Posterior vena cava (tissue), 2 donors: ENCODE measurements around the gene DNAH6. TPM values are rescaled to one million over a fixed set of nuclear protein-coding genes. Genes with fewer than 3 reads are reported as not detected.
A peak's percentile ranks its signal among the peaks of the same experiment; 100 is the strongest.

ENCODE experiments used
- DNase-seq: peaks from one replicate; pipeline ENCODE4 v3.0.0-alpha.2; 2020; ENCODE audit warnings: low spot score
- intact Hi-C, 2 donors: fragments of 100-400 bp; cut with DNase I; formaldehyde crosslinking; loops; one replicate each; pipeline versions ENCODE4 v1.14.1 to v1.14.2; 2022 to 2023
- total RNA-seq, 2 donors: library from RNA; stranded (reverse); fragmentation: NEBNext Ultra II Directional; extraction: Animal tissue kit (Norgen Biotek cat#: 25700); gene quantifications; one replicate each; pipeline ENCODE4 v1.2.1, GENCODE V29; 2021
- donor health status: DM: yes; HTN: yes; CAD: no.
- donor health status: DM: yes; HTN: yes; CAD: no.

The DNAH6 gene
- total RNA-seq, 2 donors from 2014 or later, result 0.24 to 0.46 TPM

DNA sequence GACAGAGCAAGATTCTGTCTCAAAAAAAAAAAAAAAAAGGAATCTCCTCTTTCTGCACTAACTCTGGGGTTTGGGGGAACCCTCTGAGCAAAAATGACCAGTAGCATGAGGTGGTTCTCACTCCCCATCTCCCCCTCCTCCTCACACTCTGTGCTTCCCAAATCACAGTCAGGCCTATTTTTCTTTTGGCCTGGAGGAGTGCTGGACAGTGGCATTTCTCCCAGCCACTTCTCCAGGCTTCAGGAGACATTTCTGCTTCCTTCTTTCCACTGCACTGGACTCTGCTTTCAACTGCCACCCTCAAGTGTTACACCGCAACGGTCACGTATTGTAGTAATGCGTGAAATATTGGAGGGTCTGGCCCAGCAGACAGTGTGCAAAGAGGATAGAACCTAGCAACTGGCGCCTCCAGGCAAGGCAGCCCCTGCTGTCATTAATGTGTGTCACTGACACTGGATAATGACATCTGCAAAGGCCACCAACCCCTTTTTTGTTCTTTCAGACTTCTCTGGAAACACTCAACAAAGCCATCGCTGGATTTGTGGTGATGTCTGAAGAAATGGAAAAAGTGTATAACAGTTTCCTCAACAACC is 295.6 kb downstream of the DNAH6 start:
- intact Hi-C loops, result no loop called here
- no peak for DNase-seq

DNA sequence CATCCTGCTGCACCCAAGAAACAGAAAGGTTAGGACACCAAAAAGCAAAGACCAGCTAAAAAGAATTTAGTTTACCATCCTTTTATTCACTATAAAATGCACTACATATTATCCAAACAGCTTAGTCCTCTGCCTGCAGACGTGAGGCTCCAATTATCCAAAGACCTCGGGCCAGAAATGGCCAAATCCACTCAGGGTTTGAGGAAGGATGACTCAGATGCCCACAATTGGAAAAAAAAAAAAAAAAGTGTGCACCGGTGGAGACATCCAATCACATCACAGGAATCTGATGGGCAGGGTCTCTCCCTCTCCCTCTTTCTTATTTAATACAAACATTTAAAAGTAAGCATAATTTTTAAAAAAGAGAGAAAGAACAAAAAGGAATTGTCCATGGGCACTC is 298.8 kb downstream of the DNAH6 start:
- intact Hi-C loops, result no loop called here

DNA sequence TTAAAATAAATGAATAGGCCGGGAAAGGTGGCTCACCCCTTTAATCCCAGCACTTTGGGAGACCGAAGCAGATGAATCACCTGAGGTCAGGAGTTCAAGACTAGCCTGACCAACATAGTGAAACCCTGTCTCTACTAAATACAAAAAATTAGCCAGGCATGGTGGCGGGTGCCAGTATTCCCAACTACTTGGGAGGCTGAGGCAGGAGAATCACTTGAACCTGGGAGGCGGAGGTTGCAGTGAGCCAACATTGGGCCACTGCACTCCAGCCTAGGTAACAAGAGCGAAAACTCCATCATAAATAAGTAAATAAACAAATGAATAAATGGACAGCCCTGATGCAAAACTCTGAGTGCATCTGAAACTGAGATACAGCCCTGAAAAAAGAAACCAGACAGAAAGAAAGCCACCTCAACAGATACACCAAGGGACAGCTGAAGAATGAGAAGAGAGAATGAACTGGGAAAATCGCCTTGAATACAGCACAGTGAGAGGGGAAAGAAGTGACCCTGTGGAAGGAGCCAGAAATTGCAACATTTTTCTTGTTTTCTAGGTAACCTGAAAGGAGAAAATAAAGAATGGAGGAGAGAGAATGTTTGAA is 300.2 kb downstream of the DNAH6 start:
- intact Hi-C loops, result no loop called here

More for the DNA sequence above, 298.8 kb downstream of the DNAH6 start:
- no peak for DNase-seq

DNA sequence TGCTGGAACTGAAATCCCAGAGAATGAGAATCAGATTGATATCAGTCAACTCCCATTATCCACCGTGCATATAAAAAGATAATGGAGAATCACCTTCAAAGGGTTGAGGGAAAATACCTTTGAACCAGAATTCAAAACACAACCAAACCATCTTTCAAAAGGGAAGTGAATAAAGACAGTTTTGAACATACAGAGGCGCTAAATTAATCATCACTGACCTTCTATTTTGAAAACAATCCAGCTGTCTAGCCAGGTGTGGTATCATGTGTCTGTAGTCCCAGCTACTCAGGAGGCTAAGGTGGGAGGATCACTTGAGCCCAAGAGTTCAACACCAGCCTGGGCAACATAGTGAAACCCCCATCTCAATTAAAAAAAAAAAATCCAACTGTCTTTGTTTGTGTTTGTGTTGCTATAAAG is 300.9 kb downstream of the DNAH6 start:
- no peak for DNase-seq
- intact Hi-C loops, result no loop called here

More for the DNA sequence above, 300.2 kb downstream of the DNAH6 start:
- no peak for DNase-seq

DNA sequence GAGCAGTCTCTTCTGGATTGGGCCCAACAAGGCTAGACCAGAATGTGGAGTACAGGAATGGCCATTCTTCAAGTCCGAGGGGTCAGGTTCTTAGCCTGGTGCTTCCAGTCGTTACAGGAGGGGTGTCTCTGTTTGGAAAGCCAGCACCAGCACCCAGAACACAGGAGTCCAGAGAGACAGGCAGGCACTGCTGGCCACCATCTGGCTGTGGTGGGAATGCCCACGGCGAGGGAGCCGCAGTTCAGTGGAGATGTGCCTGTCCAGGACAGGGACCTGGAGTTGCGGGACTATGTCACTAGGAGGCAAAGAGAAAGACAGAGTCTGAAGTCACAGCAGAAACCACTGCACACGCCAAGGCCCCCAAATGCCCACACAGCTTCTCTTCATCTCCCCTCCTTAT is 305.5 kb downstream of the DNAH6 start:
- intact Hi-C loops, result no loop called here
- DNase-seq, result no peak

DNA sequence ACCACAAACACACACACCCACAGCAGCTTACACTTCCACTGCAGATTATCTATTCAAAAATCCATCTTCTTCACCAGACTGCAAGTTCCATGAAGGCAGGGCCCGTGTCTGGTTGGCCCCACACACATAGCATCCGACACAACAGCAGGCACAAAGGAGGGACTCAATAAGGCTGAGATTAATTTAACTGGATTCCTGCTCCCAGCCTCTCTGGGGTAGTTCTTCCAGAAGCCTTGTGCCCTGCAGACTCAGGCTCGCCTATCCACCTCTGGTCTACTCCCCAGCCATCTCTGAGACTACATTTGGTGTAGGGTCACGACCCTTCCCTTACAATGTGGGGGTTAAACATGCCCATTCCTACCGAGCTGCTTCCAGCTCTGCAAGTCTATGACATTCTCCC is 306.9 kb downstream of the DNAH6 start:
- intact Hi-C loops, result no loop called here
- DNase-seq, result no peak

DNA sequence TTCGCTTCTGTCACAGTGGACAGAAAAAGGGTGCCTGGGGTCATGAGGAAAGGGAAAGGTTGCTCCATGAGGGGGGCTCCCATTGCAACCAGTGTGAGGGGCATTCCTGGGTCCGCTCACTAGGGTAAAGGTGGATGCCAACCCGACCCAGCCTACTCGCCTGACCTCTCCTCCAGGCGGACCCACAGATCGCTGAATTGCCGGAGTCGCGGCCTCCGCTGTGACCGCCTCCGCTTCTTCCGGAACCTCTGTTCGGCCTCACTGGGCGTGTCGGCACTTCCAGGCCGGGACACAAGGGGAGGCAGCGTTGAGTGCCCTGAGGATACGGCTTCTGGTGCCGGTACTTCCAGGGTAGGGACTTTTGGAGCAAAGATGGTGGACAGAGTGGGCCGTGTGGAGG is 307.5 kb downstream of the DNAH6 start:
- DNase-seq, result no peak
- intact Hi-C loops, result no loop called here

DNA sequence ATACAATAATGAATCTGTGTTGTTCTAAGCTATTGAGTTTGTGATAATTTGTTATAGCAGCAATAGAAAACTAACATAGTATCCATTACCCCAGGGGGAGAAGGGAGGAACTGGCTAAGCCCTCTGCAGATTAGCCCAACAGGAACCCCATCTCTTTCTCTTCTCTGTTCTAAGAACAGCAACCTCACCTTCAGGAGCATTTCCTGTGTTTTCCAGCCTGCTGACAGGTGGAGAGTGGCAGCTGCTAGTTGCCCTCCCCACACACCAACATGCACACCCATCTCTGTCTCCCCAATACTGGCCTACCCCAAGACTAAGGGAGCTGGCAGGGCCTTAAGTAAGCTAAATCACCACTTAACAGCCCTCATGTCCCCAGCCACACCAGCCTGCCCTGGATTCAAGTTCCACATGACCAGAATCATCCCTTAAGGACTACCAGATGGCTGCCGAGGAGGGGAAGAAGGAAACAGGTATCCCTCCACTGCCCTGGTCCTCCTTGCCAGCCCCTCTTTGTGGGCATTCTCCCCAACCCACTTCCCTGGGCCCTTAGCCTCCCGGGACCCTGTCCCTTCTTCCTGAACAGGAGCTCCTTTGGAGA is 311.8 kb downstream of the DNAH6 start:
- intact Hi-C loops, result no loop called here

DNA sequence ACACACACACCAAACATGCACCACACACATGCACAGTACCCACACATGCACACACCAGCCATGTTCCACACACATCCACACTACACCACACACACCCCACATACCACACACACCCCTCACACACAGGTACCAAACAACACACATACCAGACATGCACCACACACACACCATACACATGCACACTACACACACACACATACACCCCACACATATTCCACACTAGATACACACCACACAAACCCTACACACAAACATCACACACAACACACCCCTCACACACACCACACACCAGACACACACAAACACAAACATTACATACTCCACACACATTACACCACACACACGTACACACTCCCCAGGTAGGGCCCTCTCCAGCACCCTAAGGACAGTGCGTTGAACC is 313.4 kb downstream of the DNAH6 start:
- DNase-seq, result no peak
- intact Hi-C loops, result no loop called here

More for the DNA sequence above, 311.8 kb downstream of the DNAH6 start:
- DNase-seq, result no peak

DNA sequence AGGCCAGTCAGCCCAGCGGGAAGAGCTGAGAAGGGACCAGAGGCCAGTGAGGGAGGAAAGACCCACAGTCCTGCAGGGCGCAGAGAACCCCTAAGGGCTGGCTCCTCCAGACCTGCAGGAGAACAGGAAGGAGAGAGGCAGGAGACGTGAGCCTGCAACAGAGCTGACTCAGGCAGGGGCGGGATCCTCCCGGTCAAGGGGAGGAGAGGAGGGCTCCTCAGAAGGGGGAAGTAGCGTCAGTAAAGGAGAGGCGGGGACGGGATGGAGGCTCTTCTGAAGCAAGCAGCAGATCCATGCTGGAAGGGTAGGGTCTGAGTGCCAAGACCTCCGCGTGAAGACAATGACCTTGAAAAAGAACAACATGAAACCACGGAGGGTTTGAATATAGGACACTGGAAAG is 313.8 kb downstream of the DNAH6 start:
- intact Hi-C loops, result no loop called here
- peak; percentile 85 for DNase-seq

DNA sequence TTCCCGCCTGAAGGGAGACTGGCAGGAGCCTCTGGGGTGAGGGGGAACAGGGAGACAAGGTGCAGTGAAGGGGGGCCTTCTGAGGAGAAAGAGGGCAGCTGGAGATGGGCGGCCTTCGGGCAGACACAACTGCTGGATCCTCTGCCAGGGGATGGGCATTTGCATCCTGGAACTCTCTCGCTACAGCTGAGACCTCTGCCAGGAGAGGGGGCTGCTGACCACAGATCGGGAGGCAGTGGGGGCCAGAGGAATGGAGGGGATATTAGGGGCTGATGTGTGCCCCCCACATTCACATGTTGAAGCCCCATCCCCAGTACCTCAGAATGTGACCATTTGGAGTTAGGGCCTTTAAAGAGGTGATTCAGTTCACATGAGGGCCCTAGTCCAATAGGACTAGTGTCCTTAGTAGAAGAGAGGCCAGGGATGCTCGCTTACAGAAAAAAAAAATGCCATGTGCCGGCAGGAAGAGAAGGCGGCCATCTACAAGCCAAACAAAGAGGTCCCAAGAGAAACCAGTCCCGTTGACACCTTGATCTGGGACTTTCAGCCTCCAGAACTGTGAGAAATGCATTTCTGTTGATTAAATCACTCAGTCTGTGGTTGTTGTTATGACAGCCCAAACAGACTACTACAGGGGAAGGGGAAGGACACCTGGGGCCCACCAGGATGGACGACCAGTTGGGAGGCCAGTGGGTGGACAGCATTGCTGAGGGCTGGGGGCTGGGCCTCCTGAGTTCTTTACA is 314.6 kb downstream of the DNAH6 start:
- no peak for DNase-seq
- intact Hi-C loops, result no loop called here

DNA sequence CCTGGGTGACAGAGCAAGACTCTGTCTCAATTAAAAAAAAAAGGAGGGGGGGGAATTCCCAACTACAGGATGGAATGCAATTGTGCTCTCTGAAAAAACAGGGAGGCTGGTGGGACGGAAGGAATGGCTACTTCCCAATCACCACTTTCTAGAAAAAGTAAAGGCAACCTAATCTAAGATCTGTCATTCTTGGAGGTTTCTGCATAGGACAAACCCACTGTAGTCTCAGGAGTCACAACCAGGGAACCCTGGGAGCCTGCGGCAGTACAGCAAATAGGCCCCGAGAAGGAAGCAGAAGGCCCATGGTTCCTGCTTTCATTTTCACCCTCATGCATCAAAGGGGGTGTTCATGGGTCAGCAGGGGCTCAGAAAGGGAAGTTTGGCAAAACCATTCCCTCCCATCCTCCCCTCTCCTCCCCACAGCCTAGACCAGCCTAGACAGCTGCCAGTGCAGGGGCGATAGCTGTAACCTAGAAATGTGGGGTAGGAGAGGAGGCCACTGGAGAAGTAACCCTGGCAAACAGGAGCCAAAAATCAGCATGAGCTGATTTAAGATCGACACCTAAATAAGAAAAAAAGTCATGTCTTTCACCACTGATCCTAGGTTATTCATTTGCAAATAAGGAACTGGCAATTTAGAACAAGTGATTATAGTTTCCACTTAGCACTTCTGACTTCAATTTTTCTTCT is 316.6 kb downstream of the DNAH6 start:
- intact Hi-C loops, result no loop called here
- DNase-seq, result no peak

DNA sequence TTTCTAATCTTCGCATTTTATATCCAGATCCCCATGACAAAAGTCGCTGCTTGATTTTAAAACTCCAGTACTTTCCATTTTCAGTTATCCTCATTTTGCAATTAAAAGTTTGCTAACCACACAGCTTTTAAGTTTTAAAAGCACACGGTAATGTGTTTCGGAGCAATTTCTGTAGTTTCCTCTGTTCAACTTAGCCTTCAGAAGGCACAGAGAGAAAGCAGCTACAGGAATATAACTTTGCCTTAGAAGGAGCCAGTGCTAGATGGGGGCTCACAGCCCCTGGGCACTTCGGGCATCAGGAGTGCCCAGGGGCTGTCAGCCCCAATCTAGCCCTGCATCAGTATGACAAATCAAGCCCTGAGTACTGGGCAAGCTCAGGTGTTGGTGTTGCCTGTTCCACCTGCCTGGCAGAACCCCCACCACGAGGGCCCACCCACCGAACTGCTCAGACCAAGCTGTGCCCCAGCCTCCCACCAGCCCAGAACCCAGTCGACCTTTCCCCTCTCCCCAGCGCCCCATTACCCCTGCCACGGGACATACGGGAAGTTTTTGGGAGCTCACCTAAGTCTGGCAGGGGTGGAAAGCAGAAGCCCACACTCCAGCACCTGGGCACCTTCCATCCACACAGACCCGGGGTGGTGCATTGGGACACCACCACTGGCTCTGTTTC is 317.3 kb downstream of the DNAH6 start:
- DNase-seq, result no peak
- intact Hi-C loops, result no loop called here

DNA sequence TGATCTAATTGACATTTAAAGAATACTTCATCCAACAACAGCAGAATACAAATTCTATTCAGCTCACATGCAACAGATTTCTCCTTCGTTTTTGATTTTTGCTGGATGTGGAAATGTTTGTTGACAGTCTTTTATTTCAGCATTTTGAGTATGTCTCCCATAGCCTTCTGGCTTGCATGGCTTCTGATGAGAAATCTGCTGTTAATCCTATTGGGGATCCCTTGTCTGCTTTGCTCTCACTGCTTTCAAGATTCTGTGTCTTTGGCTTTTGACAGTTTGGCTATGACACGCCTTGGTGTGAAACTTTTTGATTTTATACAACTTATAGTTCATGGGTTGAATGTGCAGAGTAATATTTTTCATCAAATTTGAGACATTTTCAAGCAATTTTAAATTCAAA is 319.9 kb downstream of the DNAH6 start:
- DNase-seq, result no peak
- intact Hi-C loops, result no loop called here

DNA sequence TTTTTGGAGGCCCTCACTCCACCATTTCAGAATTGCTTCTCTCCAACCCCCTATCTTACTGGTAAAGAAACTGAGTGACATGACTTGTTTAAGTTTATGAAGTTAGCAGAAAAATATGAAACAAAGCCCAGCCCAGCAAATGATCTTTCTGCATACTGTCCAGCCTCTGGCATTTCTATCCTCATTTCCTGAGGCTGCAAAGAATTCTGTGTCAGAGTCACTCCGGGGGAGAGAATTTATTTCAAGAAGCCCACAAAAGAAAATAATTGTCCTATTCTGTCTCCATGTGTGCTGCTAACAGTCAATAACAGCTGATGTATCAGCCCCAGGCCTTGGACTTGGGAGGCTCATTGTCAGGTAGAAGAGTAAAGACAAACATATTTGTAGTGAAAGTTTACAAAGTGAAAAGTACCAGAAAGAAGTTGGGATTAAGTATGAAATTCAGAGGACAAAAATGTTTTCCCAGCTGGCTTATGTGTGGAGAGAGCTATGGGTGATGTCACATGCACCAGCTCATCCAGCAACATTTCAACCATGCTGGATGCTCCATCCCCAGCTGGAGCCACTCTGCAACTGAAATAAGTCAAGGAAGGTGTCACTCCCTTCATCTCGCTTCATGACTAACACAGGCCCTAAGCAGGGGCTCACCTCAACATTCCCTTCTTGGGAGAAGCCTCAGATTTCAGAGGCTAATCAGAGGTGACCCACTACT is 322.3 kb downstream of the DNAH6 start:
- intact Hi-C loops, result no loop called here
- no peak for DNase-seq

DNA sequence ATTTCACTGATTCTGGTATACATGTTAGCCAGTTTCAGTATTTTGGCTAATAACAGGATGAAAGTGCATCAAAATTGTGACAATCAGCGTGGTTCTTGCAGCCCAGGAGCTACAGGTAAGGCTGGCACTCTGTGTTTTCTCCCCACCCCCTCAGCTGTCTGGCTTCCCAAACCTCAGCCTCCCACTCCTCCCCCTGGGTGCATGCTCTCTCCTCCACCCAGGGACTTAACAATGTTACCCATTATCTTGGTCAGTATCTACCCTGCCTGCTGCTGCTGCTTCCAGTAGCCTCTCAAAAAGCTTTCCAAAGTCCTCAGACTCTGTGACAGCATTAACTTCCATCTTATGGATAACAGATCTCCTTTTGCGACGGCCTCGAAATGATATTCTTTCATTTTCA is 323.6 kb downstream of the DNAH6 start:
- intact Hi-C loops, result no loop called here
- no peak for DNase-seq

DNA sequence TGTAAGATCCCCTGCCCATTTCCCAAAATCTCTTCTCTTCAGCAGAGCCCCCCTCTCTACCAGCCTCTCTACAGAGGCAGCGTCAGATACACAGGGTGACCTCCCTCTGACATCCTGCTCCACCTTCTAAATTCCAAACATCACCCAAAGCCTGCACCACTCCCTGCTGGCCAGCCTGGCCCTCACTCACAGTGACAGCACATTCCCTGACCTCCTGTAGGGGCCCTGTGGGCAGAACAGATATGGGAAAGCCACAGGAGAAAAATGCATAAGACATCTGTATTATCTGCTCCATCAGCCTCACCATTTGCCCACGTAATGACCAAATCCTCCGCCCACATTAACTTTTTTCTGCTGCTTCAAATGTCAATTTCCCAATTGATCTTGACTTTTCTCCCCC is 324.0 kb downstream of the DNAH6 start:
- DNase-seq, result no peak
- intact Hi-C loops, result no loop called here

DNA sequence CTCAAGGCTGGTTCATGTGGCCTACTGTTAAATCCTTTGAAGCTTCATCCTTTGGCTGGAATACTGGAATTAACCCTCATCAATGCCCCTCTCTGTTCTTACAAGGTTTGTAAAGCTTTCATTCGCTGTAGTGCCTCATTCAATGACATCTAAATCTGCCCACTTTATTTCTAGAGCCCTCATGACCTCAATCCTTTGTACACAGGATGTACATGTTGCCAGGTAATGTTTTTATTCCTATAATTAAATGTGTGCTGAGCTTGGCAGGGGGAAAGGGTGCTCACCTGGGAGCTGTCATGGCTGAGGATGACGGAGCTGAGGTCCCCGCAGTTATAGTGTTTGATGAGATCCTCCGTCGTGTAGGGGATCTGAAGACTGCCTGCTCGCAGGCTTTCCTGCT is 325.3 kb downstream of the DNAH6 start:
- intact Hi-C loops, result no loop called here
- DNase-seq, result no peak

DNA sequence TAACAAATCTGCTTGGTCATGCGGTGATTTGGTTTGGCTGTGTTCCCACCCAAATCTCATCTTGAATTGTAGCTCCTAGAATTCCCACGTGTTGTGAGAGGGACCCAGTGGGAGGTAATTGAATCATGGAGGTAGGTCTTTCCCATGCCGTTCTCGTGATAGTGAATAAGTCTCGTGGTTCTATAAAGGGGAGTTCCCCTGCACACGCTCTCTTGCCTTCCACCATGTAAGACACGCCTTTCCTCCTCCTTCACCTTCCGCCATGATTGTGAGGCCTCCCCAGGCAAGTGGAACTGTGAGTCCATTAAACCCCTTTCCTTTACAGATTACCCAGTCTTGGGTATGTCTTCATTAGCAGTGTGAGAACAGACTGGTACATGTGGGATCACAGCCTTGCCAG is 327.8 kb downstream of the DNAH6 start:
- intact Hi-C loops, result no loop called here
- no peak for DNase-seq
